ENCODE measurements around the gene GPM6B.

GPM6B gene

DNA sequence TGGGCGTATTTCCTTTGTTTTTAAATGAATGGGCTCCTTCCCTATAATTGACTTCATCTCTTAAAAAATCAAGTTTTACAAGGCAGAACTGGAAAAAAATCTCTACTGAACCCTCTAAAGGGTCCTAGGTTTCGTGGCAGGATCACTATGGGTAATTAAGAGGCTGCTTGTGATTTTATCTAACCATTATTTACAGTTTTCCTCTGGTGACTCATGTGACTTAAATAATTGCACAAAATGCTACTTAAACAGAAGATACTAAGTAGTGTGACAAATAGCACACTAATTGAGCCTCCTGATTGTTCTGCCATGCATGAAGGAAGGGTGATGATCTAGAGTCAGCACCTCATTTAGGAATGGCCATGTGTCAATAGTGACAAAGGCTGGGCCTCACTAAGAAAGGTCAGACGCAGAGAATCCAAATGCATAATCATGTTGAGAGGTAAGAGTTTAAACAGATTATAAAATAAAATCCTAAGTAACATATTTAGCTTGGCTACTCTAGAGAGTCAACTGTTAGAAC, 46.8 kb downstream of the GPM6B start:
- H3K27ac ChIP-seq: no peak overlapping the region
- DNase-seq (ENCODE audit: low read depth, low spot score): no peak

DNA sequence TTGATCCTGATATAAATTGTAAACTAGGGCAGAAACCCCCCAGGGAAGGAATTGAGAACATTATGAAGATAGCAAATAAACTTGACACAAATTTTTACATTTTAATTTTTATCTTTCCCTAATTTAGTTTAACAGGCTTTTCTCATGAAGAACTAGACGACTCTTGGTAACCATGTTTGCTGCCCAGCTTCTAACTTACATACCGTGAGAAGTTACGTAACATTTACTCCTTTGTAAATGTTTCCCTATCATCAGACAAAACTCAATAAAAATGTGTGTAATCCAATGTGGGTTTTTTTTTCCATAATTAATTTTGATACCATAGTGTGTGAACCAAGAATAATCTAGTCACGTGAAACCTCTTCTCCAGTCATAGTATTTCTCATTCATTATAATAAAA, 48.0 kb downstream of the GPM6B start:
- H3K27ac ChIP-seq: no peak overlapping the region
- no peak for DNase-seq (ENCODE audit: low read depth, low spot score)

DNA sequence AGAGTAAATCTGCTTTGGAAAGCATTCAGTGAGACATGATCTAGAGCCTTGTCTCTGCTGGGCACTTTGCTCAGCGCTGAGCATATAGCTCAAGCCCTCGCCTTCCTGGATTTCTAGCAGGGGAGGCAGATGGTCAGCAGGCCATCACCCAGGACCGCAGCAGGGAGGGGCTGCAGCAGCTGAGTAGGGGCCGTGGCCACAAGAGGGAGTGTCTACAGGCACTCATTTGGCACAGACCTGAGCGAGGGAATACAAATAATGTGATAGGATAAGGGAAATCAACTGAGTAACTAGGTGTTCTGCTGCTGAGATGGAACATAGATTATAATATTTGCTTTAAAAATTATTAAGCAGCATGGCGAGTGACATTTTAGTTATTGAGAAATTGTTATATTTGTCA, 52.1 kb downstream of the GPM6B start:
- no peak overlapping the region for H3K27ac ChIP-seq
- no peak for DNase-seq (ENCODE audit: low read depth, low spot score)

DNA sequence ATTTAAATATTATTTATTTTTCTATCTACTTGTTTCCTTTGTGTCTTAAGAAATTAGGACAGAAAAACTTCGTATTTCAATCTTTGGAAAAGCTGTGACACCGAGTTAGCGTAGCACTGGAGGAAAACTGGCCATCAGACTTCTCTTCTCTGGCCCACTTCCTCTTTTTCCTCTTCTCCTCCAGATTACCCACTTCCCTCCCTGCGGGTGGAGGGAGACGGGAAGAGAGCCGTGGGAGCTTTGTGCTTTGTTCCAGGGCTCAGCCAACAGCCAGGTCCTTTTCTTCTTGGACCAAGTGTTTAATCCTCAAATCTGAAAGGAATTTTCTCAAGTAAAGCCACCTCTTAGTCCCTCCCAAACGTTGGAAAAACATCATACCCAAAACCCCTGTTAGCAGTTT, 52.6 kb downstream of the GPM6B start:
- DNase-seq (ENCODE audit: low read depth, low spot score): no peak
- H3K27ac ChIP-seq: no peak overlapping the region

DNA sequence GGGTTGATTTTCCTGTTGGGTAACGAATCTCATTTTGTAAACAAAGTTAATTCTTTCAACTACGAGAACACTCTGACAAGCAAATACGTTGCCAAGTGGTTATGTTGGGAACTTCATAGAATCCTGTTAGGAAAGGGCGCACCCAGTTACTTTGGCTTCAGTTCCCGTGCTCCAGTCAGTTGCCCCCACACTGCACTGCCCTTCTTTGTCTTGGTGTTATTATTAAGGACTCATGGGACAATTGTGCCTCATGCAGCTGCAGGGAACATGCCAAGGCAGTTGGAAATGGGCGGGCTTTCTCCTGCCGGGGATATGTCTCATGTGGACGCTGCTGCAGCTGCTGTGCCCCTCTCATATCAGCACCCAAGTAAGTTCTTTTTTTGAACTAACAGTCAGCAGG, 53.4 kb downstream of the GPM6B start:
- no peak for DNase-seq (ENCODE audit: low read depth, low spot score)
- H3K27ac ChIP-seq: no peak overlapping the region

DNA sequence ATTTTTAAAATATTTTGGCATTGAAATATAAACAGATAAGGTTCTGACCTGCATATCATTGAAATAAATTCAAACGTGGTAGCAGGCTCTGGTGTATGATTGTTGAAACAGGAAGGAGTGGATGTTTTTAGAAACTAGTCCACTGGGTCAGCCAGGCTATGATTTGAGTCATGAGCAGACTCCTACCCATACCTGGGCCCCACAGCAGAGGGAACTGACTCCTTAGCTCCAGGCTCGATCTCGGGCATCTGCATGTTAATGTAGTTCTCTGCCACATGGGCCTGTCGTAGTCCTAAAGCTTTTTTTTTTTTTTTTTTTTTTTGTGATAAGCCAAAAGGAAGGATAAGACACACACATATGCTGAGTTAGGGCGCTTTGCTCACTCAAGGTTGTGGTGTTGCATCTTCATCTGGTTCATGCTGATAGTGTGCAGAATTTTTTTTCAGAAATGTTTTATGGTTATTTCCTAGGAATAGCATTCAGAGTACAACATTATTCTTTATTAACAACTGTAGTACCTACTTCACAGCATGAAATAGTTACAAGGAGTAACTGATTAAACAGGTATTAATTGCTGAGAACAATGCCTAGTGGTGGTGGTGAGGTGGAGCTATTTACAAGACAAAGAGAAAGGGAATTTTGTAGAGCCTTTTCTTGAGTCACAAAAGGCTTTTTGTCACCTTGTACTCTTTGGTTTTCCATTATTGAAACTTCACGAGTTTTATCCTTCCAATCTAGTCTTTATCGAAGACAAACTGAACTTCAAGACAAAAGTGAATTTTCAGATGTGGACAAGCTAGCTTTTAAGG, 55.1 kb downstream of the GPM6B start:
- DNase-seq (ENCODE audit: low read depth, low spot score): no peak
- no peak overlapping the region for H3K27ac ChIP-seq

DNA sequence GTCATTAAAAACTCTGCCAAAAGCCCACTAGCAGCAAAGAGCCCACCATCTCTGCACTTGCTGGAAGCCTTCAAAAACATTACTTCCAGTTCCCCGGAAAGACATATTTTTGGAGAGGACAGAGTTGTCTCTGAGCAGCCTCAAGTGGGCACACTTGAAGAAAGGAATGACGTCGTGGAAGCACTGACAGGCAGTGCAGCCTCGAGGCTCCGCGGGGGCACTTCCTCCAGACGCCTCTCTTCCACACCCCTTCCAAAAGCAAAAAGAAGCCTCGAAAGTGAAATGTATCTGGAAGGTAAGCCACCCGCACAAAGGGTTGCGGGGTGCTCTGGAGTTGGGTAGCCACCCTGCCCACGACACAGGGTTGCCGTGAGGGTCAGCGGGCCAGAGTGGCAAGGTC, 56.5 kb downstream of the GPM6B start:
- DNase-seq (ENCODE audit: low read depth, low spot score): no peak
- no peak overlapping the region for H3K27ac ChIP-seq

DNA sequence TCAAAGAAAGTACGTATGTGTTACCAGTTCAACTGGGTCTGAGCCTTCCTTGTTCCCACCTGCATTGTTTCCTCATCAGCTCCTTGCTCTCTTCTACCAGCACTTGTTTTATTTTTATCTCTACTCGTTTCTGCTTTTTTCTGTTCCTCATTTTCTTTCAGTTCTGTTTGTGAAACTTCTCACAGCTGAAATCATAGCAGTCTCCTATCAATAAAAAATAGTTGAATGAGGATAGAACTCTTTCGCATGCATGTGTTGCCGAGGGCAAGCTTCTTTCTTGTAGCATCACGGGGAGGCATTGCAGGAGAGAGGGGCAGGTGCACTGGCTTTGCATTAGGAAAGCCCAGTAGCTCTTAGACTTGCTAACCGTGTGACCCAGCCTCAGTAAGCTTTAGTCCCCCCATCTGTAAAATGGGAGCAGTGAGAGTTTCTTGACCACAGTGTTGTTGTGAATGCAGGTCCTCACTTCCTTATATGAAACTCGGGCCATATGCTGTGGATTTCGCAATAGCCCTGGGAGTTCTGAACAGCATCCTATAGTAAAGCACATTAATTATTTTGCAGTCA, 57.7 kb downstream of the GPM6B start:
- no peak for DNase-seq (ENCODE audit: low read depth, low spot score)
- no peak overlapping the region for H3K27ac ChIP-seq

DNA sequence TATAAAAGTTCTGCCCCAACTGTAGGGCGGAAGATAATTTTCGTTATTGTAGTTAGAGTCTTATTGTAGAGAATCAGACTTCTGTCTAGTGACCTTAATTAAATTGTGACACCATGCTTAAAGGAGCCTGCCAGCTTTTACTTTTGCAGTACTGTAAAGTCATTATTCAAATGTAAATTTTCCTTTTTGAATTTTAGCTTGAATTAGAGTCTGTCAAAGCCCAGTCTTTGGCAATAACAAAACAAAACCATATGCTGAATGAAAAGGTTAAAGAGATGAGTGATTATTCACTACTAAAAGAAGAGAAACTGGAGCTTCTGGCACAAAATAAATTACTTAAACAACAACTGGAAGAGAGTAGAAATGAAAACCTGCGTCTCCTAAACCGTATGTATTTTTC, 60.5 kb downstream of the GPM6B start:
- no peak overlapping the region for H3K27ac ChIP-seq
- no peak for DNase-seq (ENCODE audit: low read depth, low spot score)

DNA sequence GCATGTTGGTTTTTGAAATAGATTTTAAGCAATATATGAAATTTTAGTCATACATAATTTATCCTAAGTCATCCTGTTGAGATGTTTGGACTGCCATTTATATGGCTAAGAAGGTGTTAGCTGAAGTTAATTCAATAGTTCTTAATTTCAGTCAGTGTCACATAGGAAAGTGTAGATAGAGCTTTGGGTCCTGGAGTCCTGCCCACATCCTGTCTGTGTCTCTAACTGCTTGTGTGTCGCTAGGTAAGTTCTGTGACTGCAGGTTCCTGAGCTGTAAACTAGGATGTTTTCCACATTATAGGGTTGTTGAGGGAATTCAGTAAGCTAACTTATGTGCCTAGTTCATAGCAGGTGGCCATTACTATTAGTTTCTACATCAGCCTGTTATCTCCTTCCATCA, 61.6 kb downstream of the GPM6B start:
- no peak for DNase-seq (ENCODE audit: low read depth, low spot score)
- no peak overlapping the region for H3K27ac ChIP-seq

DNA sequence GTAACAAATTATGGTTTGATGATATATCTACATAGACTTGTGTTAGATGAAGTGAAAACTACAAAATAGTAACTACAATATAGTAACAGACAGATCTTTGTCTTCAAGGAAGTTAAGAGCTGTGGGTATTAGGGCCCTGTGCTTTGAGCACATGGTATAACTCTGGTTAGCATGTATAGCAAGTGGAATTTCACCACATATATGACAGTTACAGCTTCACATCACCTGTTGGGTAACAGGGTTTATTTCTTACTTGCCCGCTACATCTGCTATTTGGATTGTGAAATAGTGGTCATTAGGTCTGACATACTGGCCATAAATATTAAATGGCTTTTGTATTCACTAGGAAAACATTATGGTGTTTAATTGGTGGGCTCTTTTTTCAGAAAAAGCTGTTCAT, 62.1 kb downstream of the GPM6B start:
- no peak overlapping the region for H3K27ac ChIP-seq
- no peak for DNase-seq (ENCODE audit: low read depth, low spot score)

DNA sequence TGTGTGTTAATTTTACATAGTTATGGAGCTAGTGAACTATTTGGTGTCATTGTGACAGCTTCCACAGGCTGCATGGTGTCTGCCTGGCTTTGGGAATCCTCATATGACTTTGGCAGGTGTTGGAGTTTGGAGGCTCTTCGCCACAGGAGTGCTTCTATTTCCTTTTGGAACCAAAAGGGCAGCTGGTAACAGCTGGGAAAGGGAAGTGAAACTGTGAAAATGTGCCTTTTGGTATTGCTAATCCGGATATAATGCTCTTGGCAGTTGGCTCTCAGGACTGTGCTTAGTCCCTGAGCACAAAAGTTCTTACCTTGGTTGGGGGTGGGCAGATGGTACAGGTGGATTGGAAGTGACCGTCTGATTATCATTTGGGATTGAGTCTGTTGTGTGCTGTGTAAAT, 64.2 kb downstream of the GPM6B start:
- no peak for DNase-seq (ENCODE audit: low read depth, low spot score)
- peak overlapping the region; percentile 85 for H3K27ac ChIP-seq

DNA sequence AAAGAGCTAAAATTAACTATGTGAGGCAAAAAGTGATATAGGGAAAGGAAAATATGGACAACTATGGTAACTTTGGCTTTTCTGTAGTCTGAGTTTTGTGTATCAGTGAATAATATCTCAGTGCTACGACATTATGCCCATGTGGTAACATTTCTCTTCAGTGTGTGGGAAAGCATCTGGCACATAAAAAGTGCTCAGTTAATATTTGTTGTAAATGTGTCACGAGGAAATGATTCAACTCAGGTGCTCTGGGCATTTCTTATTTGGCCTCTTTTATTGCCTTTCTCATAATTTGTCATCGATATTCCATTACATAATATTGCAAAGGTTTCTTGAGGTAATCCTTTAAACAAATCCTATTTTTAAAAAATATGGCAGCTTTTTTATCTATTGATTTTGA, 64.8 kb downstream of the GPM6B start:
- DNase-seq (ENCODE audit: low read depth, low spot score): peak; percentile 27
- H3K27ac ChIP-seq: peak overlapping the region; percentile 85

DNA sequence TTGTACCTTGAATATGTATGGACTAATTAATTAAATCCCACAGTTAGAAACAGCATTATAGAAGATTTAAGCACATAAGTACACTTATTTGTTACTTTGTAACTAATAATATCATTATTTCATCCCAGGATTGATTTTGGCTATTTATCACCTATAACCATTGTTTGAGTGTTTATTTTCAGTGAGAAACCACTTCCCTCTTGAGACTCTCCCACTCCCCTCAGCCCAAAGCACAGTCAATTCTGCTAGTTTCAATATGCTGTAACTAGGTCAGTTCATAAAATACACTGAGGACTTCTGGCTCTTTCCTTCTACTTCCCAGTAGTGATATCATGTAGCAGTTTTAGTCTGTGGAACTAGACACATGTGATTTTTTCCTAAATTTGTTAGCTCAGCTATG, 66.1 kb downstream of the GPM6B start:
- peak overlapping the region; percentile 85 for H3K27ac ChIP-seq
- no peak for DNase-seq (ENCODE audit: low read depth, low spot score)

DNA sequence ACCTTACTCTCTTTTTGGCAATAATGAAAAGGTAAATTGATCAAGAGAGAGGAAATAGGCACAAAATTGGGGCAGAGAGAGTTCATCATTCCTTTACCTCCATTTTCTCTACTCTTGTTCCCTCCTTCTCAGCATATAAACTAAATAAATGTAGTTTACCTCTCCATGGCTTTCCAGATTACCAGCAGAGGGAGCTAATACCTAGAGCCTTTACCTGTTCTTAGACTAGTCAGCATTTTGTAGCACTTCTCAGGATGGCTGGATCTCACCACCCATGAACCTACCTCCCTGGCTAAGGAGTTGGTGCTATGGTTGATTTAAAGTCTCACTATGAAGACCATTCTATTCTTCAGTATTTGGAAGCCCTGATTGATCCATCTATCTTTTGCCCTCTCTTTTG, 66.7 kb downstream of the GPM6B start:
- DNase-seq (ENCODE audit: low read depth, low spot score): no peak

DNA sequence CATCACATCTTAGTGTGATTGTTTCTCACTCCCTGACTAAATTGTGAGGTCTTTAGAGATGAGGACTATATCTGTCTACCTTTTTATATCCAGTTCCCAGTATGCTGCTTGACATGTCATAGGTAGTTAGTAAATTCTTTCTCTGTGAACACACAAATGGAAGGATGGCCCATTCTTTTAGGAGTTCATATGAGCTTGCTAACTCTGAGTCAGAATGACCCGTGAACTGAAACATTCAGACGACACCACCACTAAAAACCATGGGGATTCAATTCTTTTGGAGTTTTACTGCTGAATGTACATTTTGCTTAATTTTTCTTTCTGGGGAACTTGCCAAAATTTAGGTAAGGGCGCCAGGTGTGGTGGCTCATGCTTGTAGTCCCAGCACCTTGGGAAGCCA, 68.4 kb downstream of the GPM6B start:
- DNase-seq (ENCODE audit: low read depth, low spot score): no peak
- peak overlapping the region; percentile 53 for H3K27ac ChIP-seq

More for the DNA sequence above, 66.7 kb downstream of the GPM6B start:
- peak overlapping the region; percentile 85 for H3K27ac ChIP-seq

DNA sequence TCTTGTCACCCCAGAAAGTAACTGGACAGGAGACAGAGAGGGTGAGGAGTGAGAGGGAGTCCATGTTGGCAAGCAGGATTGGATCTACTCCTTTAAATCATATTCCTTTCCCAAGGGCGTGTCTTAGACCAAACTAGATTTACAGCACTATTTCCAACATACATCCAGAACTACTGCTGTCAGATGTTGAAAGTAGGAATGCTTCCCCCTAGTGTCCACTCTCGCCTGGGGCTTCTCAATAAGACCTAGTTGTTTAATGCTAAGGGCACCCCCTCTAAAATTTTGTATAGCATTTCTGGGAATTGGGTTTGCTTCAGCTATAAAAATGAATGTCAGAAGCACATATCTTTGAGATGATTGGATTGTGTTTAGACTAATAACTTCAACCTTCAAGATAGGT, 69.1 kb downstream of the GPM6B start:
- DNase-seq (ENCODE audit: low read depth, low spot score): no peak
- peak overlapping the region; percentile 53 for H3K27ac ChIP-seq

DNA sequence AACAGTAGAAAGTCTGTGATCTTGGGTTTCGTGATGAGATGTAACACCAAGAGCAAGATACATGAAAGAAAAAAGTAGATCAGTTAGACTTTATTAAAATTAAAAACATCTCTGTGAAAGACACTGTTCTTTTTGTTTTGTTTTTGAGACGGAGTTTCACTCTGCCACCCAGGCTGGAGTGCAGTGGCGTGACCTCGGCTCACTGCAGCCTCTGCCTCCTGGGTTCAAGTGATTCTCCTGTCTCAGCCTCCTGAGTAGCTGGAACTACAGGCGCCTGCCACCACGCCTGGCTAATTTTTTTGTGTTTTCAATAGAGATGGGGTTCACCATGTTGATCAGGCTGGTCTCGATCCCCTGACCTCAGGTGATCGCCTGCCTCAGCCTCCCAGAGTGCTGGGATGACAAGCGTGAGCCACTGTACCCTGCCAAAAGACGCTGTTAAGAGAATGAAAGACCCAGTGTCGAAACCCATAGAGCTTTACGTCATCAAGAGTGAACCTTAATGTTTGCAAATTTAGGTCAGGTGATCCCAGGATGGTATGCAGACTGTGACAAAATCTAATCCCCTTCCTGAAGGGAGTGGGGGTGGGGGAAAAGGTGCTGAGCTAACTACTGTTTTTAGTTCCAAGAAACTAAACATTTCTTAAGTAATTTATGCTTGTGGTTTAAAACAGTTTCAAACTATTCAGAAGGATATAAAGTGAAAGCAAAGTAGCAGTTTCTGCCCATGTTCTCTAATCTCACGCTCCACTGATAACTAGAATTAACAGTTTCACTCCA, 74.3 kb downstream of the GPM6B start:
- DNase-seq (ENCODE audit: low read depth, low spot score): no peak
- H3K27ac ChIP-seq: no peak overlapping the region

DNA sequence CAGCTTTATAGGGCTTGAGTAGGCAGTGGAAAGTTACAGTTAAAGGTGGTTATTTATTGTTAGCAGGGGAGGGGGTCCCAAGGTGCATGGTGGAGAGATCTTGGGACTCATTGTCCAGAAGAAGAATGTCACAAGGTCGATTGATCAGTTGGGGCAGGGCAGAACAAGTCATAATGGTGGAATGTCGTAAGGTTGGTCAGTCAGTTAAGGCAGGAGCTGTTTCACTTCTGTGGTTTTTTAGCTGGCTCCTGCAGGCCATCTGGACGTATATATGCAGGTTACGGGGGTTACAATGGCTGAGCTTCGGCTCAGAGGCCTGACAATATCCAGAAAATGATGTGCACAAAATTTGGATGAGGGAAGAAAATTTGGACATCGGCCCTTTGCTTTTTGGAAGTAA, 75.2 kb downstream of the GPM6B start:
- DNase-seq (ENCODE audit: low read depth, low spot score): no peak
- H3K27ac ChIP-seq: peak overlapping the region; percentile 11

DNA sequence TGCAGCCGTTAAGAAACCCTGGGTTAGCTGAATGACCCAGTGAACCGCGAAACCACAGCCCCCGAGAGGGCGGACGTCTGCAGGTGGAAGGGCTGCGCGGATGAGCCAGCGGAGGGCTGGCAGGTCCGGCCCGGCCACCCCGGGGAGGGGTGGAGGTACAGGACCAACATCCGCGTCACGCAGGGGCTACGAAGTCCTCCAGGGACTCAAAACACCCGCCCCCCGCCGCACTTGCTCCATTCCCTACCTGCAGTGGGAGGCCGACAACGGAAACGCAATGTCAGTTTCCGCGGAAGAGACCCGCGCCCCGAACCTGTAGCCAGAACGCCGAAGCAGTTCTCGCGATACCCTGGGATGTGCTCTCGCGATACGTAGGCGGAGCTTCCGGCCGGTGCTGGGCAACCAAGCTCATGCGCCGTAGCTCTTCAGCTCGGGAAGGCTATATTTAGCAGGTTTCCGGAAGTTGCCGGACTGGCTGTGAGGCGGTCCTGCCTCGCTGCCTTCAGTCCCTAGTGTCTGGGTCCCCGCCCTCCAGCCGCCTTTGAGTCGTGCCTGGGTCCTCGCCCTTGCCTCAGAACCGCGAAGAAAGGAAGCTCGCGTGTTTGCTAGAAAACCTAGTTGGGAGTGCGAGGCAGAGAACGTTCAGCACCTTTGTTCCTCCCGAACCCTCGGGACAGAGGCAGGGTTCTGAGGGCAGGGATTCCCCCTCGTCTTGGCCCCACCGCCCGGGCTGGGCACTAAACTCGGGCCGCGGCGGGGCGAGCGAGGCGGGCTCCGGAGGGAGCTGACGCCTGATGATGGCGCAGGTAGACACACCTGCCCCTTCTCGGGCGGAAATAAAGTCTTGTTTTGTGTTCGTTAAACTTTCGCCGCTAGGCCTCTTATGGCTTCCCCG, 82.4 kb downstream of the GPM6B start, which contains the start of the genes OFD1 and TRAPPC2:
Gene OFD1, plus strand, starts transcription at position 471 of the 895 bp plus-strand sequence. Its CDS starts 324 bp downstream, at position 795.
Gene TRAPPC2, minus strand, starts transcription at position 343 of the 895 bp plus-strand sequence. CDS start 14,657 bp downstream, outside the sequence.
- peak within 1 kb of the TSS; percentile 92 for H3K27ac ChIP-seq
- DNase-seq (ENCODE audit: low read depth, low spot score): peak; percentile 83

Measured in epithelial cell of prostate (primary cell).